SKM-1 treated with dmso at 0.1 percent for 144 hours (cell line): ENCODE data around the gene KCNQ1.

ENCODE experiments used
- DNase-seq: peaks from one replicate; lab custom pipeline; 2025; ENCODE audit not compliant: unreplicated experiment; lab: John Stamatoyannopoulos, UW

Gene KCNQ1

GRCh38 chr11:2643746-2644145 lies 198.9 kb downstream of the KCNQ1 start:
- no peak for DNase-seq

GRCh38 chr11:2644844-2645778 lies 200.3 kb downstream of the KCNQ1 start:
- no peak for DNase-seq

GRCh38 chr11:2645779-2646118 lies 200.9 kb downstream of the KCNQ1 start:
- no peak for DNase-seq

GRCh38 chr11:2647167-2647566 lies 202.4 kb downstream of the KCNQ1 start:
- DNase-seq = no peak

GRCh38 chr11:2647953-2648352 lies 203.1 kb downstream of the KCNQ1 start:
- DNase-seq = no peak

- no peak for DNase-seq
Observed at GRCh38 chr11:2649400-2649799, 204.6 kb downstream of the KCNQ1 start.

- DNase-seq = no peak
Observed at GRCh38 chr11:2649848-2650247, 205.0 kb downstream of the KCNQ1 start.

GRCh38 chr11:2650343-2650867 lies 205.6 kb downstream of the KCNQ1 start:
- no peak for DNase-seq

- no peak for DNase-seq
Observed at GRCh38 chr11:2651054-2651617, 206.3 kb downstream of the KCNQ1 start.

- DNase-seq = no peak
Observed at GRCh38 chr11:2651826-2652271, 207.0 kb downstream of the KCNQ1 start.

- DNase-seq = no peak
Observed at GRCh38 chr11:2652333-2653197, 207.8 kb downstream of the KCNQ1 start.

- DNase-seq = no peak
Observed at GRCh38 chr11:2653198-2653551, 208.4 kb downstream of the KCNQ1 start.

- DNase-seq = no peak
Observed at GRCh38 chr11:2653930-2654739, 209.3 kb downstream of the KCNQ1 start.

- DNase-seq = no peak
Observed at GRCh38 chr11:2655016-2655719, 210.4 kb downstream of the KCNQ1 start.

GRCh38 chr11:2655834-2656622 lies 211.2 kb downstream of the KCNQ1 start:
- DNase-seq = no peak

- DNase-seq = no peak
Observed at GRCh38 chr11:2656859-2657258, 212.1 kb downstream of the KCNQ1 start.

GRCh38 chr11:2657697-2658284 lies 213.0 kb downstream of the KCNQ1 start:
- no peak for DNase-seq

GRCh38 chr11:2660357-2660939 lies 215.6 kb downstream of the KCNQ1 start:
- no peak for DNase-seq
